GM18517 (cell line): ENCODE results near the gene GHDC.
"Not testable (repeated sequence)": the region's sequence is repeated elsewhere in the genome, so short reads cannot be mapped to it uniquely, and the experiment has no call there.

Source experiments
- ATAC-seq: cut with Tn5 transposase; IDR thresholded peaks from one replicate; pipeline ENCODE4 v1.9.1; 2021; ENCODE audit warnings: mild to moderate bottlenecking, moderate library complexity; ENCODE audit not compliant: unreplicated experiment

The GHDC gene, protein sequence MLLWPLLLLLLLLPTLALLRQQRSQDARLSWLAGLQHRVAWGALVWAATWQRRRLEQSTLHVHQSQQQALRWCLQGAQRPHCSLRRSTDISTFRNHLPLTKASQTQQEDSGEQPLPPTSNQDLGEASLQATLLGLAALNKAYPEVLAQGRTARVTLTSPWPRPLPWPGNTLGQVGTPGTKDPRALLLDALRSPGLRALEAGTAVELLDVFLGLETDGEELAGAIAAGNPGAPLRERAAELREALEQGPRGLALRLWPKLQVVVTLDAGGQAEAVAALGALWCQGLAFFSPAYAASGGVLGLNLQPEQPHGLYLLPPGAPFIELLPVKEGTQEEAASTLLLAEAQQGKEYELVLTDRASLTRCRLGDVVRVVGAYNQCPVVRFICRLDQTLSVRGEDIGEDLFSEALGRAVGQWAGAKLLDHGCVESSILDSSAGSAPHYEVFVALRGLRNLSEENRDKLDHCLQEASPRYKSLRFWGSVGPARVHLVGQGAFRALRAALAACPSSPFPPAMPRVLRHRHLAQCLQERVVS

DNA sequence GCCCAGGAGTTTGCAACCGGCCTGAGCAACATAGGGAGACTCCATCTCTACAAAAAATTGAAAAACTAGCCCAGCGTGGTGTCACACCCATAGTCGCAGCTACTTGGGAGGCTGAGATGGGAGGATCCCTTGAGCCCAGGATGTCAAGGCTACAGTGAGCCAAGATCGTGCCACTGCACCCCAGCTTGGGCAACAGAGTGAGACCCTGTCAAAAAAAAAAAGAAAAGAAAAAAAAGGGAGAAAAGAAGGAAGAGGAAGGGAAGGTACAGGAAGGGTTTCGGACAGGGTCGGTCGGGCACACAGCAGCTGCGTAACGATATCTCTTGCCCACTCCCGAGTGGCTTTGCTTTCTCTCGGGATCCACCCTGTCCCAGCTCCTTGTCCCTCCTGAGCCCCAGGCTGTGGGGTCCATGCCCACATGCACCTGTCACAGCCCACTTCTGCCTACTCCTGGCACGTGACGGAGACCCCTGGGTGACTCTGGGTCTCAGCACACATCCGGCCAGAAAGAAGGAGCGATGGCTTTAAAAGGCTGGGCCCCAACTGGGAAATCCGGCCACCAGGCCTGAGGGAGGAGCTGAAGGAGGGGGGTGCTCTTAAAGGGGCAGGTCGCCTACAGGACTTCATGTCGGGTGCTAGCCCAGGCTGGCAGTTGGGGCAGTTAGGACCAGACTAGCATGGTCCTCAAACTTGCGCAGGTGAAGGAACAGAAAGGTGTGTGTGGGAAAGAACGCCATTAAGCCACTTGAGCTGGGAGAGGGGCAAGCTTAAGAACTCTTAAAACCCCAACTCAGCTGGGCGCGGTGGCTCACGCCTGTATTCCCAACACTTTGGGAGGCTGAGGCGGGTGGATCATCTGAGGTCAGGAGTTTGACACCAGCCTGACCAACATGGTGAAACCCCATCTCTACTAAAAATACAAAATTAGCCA is at the start of gene GHDC:
TSS of gene GHDC (minus strand) at position 526 of the 931 bp plus-strand sequence. CDS start 913 bp downstream, outside the sequence.
- ATAC-seq, result peak; percentile 65

DNA sequence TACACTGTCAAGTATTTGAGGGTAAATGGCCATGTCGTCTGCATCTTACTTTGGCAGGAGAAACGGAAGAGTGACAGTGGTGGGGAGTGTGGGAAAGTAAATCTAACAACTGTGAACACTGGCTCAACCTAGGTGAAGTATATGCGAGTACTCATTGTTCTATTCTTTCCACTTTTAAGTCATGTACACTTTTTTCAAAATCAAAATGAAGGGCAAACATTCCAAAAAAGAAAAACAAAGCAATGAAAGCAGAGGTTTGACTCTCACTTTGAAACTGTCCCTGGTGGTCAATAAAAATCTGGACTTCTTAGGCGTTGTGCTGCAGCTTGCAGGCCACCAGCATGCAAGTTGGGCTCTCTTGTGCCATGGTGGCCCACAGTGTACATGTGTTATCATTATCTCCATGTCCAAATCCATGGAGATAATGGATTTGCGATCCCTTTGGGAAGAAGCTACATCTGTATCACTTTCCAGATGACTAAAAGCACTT is 49.2 kb upstream of the GHDC start:
- ATAC-seq, result no peak

DNA sequence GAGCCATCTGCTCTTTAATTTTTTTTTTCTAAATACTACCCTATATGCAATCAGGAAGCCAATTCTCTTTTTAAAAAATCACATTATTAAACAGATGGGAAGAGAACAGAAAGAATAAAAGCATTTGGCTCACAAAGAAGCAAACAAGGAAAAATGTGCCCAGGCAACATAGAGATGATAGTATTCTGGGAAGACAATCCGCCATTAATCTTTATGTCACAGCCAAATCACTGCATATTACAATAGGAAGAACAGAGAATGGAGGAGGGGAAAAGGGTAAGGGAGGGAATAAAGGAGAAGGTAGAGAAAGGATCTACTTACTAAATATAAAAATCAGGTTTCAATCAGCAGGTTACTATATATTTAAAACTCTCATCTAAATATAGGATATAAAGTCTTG is 47.6 kb upstream of the GHDC start:
- ATAC-seq, result no peak

DNA sequence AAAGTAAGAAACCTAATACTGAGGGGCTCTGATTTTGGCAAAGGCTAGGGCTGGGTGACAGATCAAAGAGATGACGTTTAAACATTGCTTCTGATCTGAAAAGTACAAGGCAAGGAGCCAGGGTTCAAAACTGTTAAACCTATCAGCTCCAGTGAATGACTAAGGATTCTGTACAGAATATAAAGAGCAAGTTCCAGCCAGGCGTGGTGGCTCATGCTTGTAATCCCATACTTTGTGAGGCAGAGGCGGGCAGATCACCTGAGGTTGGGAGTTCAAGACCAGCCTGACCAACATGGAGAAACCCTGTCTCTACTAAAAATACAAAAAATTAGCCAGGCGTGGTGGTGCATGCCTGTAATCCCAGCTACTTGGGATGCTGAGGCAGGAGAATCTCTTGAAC is 46.6 kb upstream of the GHDC start:
- not testable (repeated sequence) for ATAC-seq

DNA sequence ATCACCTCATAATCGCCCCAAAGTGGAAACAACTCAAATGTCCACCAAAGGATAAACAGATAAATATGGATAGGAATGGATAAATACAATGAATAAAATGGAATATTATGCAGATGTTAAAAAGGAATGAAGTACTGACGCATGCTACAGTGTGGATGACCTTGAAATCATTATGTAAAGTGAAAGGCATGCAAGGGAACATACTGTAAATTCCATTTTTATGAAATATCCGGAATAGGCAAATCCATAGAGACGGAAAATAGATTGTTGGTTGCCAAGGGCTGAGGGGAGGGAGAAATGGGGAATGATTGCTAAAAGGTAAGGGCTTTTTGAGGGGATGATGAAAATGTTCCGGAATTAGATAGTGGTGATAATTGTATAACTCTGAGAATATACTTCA is 45.9 kb upstream of the GHDC start:
- no peak for ATAC-seq

DNA sequence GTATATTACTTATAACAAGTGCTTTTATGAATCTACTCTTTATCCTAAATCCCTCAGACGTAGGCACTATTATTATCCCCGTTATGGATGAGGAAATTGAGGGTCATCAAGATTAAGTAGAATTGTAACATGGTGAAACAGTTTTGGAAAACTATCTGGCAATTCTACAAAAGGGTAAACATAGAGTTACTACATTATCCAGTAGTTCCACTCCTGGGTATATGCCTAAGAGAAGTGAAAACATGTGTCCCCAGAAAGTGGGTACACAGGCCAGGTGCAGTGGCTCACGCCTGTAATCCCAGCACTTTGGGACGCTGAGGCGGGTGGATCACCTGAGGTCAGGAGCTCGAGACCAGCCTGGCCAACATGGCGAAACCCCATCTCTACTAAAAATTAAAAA is 45.3 kb upstream of the GHDC start:
- ATAC-seq, result not testable (repeated sequence)

DNA sequence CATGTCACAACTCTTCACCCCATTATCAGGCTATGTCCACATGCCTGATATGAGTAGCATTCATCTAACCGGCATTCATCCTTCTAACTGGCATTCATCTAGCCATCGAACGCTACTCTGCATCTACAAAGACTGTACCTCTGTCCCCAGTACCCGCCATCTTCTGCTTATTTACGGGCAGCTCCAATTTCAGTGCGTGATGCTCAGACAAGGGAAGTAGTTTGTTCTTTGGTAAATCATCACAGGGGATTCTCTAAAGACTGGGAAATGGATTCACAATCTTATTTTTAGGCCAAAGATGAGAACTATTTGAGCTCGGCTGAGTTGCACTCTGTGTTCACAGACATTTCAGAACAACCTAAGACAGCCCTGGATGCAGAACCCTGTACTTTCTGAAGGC is 42.5 kb upstream of the GHDC start:
- no peak for ATAC-seq

DNA sequence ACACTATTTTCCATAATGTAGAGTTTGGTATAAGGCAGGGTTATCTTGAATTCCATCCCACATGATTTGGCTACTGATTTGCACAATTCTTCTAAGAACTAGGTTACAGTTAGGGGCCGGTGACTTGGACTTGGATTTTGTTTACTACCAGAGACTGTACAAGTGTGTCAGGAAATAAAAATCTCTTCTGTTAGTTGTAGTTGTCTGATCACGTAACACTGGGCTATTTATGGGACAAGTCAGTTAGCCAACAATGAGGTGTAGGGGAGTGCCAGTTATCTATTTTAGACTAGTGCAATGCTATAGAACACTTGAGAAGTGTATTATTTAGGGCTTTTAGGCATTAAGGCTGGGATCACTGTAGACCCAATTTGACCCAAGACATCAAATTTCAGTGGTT is 39.7 kb upstream of the GHDC start:
- no peak for ATAC-seq

DNA sequence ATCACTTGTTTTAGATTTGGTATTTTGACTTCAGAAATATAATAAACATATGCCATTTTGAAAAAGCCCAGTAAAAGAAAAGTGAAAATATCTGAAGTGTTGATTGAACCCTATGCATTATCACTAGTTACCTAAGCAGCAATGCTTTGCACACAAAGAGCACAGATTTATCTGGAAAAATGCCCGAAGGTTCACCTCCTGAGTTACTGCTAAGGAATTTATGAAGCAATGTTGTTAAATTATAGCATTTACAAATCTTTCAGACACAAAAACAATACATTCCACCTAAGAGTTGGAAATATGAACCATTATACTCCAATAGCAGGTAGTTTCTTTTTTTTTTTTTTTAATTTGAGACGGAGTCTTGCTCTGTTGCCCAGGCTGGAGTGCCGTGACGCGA is 38.9 kb upstream of the GHDC start:
- no peak for ATAC-seq

DNA sequence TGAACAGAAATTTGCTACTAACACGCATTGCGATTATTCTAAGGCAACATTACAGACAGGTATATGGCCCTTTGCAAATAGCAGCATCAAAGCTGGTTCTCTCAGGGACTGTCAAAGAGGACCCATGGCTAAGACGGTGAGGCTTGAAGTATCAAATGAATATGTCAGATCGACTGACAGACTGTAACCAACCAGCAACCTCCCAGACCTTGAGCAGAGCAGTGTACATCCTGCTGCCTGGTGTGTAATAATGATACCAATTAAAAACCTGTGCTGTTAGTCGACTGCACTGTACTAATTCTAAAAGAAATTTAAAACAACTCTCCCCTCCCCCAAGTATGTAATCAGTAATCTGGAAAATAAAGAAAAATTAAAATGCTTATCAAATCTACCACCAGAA is 35.9 kb upstream of the GHDC start:
- ATAC-seq, result no peak

DNA sequence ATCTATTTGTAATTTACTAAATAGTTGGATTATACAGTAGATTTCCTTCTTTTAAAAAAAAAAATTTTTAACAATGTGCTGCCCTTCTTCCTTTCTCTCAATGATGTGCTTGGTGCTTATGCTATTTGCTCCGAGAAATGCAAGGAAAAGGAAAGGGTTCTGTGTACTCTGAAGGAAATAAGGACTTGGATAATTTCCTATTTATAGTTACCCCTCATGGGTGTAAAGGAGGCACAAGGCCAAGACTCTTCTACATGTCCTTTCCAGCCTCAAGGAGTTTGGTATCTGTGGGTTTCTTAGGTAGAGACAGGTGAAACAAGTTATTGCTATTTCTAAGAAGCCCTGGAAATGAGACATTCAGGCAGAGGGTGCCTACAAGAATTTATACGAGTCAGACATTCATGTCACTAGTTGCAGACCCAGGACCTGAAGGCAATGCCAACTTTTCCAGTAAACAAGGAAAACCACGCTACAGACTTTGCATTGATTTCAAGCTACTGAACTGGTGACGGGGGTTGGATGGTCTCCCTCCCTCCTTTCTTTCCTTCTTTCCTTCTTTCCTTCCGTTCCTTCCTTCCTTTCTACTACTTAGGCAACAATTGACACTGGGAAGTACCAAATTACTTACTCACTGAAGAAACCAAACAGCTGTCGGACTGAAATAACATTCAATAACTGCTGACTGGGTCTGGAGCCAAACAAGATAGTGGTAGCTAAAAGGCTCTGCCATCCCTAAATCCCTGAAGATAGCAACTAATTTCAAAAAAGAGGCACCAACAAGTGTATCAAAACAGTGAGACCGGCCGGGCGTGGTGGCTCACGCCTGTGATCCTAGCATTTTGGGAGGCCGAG is 33.8 kb upstream of the GHDC start:
- ATAC-seq, result no peak

DNA sequence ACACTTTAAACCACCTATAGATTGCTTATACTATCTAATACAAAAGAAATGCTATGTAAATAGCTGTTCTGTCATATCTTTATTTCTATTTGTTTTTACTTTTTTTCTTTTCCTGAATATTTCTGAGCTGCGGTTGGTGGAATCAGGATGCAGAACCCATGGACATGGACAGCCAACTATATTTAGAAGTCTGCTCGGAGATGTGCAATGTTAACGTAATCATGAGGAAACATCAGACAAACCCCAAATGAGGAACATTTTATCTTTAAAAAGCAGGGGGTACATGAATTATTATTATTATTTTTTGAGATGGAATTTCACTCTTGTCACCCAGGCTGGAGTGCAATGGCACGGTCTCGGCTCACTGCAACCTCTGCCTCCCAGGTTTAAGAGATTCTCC is 31.4 kb upstream of the GHDC start:
- no peak for ATAC-seq

DNA sequence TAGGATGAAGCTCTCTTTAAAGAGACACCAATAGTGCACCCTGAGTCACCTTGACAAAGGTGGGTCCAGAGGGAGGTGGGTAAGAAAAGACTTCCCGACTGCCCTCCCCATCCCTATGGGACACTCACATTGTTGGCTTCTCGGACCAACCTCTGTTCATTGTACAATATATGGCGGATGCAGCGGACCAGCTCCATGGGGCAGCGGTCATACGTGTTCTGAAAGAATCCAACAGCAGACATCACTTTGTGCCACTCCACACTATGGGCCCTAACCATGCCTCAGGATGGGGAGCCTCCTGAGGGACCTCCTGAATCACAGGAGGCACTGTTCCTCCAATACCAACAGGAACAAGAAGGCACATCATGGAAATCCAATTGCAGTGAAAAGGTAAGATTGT is 30.4 kb upstream of the GHDC start:
- no peak for ATAC-seq

DNA sequence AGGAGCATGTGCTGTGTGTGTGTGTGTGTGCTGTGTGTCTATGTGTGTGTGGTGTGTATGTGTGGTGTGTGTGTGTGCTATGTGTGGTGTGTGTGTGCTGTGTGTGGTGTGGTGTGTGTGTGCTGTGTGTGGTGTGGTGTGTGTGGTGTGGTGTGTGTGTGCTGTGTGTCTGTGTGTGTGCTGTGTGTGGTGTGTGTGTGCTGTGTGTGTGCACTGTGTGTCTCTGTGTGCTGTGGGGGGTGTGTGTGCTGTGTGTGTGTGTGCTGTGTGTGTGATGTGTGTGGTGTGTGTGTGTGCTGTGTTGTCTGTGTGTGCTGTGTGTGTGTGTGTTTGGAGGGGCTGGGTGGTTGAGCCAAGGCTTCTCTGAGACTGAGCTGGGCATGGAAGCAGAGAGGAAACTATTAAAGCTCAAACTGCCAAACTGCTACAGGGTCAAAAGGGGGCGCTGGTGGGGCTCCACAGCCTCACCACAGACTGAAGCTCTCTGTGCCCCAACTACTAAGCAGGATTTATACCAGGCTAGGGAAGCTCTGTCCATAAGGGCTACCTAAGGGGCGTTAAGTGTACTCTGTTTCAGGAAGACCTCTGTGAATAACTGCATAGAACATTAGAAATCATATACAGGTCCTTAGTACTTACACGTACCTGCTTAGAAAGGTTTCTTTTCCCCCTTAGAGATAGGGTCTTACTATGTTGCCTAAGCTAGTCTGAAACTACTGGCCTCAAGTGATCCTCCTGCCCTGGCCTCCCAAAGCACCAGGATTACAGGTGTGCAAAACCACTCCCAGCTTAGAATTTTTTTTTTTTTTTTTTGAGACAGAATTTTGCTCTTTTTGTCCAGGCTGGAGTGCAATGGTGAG is 27.8 kb upstream of the GHDC start:
- ATAC-seq, result no peak

DNA sequence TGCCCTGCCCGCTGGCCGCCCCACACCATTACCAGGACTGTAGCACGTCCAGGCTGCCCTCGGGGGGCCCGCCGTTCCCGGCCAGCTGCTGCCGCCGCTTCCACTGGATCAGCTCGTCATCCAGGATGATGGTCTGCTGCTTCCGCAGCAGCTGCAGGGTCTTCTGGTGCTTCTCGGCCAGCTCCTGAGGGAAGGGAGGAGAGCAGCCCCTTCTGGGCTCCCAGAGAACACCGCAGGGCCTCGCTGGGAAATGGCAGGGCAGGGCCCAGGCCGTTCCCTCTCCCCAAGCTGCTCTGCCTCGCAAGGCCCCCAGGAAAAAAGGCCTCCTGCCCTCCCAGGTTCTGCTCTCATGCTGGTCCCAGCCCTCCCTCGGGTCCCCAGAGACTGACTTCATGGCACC is 25.0 kb upstream of the GHDC start:
- ATAC-seq, result not testable (repeated sequence)

DNA sequence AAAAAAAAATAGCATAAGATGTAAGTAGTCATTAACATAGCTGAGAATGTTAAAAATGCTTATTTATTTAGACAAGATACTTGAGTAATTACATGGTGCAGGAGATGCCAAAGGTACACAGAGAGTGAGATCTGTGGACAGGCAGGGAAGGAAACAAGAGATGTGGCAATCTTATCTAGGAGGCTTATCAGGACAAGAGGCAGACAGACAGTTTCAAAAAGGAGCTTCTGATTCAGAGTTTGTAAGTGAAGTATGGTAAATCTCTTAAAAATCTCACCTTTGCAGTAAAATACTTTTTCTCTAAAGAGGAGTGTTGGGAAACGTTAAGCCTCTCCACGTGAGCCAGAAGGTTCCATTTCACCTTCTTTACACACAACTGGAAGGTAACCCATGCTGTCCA is 19.9 kb upstream of the GHDC start:
- no peak for ATAC-seq

DNA sequence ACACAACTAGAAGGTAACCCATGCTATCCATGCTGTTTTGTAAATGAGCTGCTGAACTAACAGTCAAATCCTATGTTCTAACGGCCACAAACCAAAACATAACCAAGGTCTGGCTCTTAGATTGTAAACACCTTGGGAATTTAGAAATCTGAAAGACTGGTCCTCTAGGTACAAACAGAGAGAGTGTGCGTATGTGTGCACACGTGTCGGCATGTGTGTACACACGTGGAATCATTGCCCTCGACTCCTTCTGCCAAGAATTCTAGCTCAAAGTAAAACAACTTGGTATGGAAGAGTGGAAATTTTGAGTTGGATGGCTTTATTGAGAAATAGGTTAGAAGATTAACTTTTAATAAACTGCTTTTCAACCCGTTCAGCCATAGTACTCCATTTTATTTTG is 18.1 kb upstream of the GHDC start:
- no peak for ATAC-seq

DNA sequence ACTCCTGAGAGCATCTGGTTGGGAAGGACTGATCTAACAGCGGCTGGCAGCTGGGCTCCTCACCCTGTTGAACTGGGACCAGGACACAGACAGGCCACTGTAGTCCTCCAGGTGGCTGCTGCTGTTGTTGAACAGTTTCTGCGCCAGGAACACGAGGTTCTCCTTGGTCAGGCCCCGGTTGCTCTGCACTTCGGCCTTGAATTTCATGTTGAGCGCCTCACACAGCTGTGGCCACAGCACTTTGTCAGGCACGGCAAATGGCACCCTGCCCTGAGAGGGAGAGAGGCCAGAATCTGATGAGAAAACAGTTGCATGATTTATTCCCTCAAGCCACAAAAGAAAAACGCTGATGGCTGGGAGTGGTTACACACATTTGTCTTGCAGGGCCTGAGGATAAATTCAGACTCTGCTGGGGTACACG is 17.6 kb upstream of the GHDC start:
- not testable (repeated sequence) for ATAC-seq

DNA sequence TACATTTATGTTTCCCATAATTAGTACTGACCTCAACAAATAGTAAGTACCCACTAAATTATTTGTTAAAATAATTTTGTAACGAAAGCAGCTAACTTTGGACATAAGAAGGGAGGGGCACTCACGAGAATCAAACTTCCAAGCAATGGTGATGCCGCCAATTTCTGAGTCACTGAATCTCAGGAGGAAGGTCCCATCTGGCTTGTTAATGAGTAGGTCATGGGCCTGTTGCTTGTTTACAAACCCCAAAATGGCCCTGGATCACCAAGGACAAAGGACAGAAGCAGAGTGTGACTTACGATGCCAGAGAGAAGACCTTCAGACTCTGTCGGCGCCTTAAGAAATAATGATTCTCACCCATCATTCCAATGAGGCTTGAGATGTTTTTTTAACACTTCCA is 15.8 kb upstream of the GHDC start:
- no peak for ATAC-seq

DNA sequence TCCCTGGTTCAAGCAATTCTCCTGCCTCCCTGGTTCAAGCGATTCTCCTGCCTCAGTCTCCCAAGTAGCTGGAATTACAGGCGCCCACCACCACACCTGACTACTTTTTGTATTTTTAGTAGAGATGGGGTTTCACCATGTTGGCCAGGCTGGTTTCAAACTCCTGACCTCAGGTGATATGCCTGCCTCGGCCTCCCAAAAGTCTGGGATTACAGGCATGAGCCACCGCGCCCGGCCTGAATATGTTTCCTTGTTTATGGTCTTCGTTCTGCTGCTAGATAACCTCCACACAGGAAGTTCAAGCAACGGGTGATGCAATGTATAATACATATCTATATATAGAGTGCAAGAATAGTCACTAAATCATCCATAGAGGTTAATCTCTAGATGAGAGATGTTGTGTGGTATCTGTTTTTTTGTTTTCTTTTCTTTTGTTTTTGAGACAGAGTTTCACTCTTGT is 11.9 kb upstream of the GHDC start:
- not testable (repeated sequence) for ATAC-seq
